PFSK-1 (cell line): ENCODE data around the gene ENPP1.

Source experiments
- REST ChIP-seq, 2 experiments: IDR thresholded peaks; 2 replicates each; pipeline versions ENCODE4 v1.6.1 to v1.8.0; 2011 to 2012; ENCODE audit warnings: low read depth in 2 of 2, low read length in 2 of 2, control low read depth in 1 of 2, inconsistent platforms in 1 of 2, mild to moderate bottlenecking in 1 of 2, moderate library complexity in 1 of 2; ENCODE audit not compliant: insufficient read depth in 1 of 2
- SIN3A ChIP-seq: IDR thresholded peaks from 2 replicates; pipeline ENCODE4 v1.6.1; 2012; ENCODE audit warnings: mild to moderate bottlenecking, low read length, moderate library complexity, borderline replicate concordance; ENCODE audit not compliant: insufficient read depth

GRCh38 chr6:131761762-131762067 lies 46.1 kb upstream of the ENPP1 start:
- TF ChIP-seq REST (IDR thresholded peaks at IDR 0.05; ENCODE audit: insufficient read depth in 1 of 2, low read depth in 2 of 2, low read length in 2 of 2) (no peak), SIN3A (no peak)
